Activated T-helper 9 cell treated with anti-CD3 and anti-CD28 coated beads, Interleukin-2, amount 50 U/mL, for 16 hours (primary cell): ENCODE data around the gene ZNF322.
A peak's percentile ranks its signal among the peaks of the same experiment; 100 is the strongest.

ENCODE experiments used
- DNase-seq: peaks from one replicate; pipeline ENCODE4 v3.0.0-alpha.2; 2020; ENCODE audit warnings: low read depth

ZNF322 gene

DNA sequence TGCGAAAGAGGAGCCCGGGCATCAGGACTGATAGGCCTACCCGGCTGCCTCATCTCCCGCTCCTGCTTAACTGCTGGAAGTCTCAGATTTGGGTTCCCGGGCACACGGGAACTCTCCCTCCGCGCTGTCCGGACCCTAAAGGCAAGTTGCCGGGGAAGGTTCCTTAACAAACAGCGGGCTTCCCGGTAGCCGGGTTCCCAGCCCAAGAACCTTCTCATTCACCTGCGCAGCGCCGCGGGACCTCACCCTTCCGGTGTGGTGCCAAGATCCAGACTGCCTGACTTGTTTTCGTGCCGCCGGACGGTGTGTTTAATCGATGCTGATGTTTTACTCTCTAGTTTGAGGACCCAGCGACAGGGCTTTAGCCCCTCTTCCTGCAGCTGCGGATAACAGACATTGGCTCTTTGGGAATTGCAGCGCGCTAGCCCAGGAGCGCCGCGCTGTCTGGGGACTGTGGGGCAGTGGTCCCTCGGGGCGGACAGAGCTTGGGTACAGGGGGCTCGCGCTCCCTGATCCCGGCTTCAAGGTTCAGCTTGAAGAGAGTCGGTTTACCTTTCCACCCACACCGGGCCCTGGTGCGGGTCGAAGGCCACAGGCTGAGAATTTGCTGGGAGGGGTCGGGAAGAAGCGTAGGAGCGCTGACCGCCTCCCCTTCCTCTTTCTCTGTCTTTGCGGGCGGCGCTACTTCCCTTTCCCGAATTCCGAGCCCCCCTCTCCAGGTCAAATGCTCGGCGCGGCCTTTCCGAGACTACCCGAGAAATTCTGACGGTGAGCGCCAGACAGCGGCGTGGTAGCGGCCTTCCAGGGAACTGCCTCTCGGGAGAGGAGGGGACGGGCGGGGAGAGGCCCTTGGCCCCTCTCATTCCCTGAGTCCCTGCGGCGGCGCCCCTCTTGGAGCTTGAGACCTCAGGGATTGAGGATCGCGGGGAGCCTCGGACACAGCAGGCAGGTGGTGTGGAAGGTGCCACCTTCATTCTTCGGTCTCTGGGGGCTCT lies 45.6 kb downstream of the ZNF322 start:
- DNase-seq, result no peak

DNA sequence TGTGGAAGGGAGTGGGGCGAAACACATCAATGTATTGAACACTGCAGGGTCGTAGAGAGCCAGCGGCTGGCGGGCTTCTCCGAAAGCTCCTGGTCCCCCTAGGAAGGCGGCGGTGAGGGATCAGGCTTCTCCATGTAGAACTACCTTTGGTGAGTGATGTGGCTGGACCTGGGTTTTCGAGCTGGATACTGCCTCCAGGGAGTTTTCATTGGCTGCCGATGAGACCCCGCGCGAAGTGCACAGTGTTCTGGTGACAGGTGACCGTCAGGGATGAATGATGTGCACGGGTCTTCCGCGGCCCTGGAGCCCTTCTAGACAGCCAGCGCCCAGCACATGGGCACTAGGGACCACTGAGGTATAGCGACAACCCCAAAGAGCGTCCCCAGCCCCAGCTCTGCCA lies 46.3 kb downstream of the ZNF322 start:
- no peak for DNase-seq

DNA sequence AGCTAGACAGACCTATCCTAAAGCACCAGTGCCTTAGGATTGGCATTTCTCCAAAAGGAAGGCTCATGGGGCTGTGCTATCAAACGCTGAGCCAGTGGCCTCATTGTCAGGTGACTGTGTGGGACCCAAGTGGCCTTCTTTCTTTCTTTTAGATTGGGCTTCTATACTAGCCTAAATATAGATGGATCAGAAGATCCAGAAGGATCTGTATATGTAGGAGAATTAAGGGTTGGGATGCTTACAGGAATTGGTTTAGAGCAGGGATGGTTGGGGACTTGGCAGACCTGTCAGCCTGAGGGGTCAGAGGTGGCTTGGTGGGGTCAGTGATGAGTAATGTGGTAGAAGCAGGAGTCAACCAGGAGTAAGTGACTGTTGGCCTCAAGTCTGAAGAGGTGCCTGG lies 47.9 kb downstream of the ZNF322 start:
- DNase-seq, result no peak

DNA sequence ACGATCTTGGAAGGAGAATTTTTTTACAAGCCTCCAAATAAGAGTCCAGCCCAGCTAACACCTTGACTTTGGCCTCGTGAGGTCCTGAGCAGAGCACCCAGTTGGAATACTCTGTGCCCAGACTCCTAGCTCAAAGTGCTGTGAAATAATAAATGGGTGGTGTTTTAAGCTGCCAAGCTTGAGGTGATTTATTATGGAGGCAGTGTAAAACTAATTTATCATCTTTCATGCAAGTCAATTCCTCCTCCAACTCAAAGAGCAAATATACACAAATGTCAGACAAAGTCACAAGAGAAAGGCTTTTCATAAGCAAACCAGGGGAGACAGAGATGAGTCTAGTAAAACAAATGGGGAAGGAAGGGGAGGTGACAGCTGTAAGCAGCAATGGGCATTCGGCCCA lies 50.1 kb downstream of the ZNF322 start:
- DNase-seq, result no peak

DNA sequence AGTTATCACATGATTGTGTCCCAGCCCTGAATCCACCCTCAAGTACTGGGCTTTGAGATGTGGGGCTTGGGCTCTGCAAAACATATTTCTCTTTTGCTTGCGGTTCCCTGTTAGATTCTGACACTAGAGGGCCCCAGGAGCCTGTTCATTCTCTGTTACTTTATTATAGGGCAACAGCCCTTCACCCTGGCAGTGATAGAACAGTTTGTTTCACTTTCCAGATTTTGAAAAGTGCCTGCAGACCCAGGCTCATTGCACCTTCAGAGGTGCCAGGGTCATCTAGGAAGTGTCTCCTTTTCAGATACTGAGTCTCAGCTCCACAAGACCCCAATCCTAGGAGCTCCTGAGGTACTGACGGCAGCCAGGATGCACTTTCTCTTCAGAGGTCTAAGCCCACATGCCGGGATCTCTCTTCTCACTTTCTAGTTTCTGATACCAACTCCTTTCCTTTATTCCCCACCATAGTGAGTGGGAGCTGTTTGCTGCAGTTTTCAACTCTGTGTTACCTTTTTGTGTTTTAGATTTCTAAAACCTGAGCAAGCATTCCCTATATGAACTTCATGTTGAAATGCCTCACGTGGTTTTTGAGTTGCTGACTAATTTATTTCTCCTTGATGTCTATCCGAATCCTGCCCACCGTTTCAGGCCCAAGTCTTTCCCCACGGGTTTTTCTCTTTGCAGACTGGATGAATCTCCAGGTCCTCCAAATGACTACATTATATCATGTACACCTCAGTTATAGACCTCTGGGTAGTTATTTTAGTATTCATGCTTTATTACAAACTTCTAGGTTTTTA lies 51.9 kb downstream of the ZNF322 start:
- DNase-seq, result peak; percentile 28

DNA sequence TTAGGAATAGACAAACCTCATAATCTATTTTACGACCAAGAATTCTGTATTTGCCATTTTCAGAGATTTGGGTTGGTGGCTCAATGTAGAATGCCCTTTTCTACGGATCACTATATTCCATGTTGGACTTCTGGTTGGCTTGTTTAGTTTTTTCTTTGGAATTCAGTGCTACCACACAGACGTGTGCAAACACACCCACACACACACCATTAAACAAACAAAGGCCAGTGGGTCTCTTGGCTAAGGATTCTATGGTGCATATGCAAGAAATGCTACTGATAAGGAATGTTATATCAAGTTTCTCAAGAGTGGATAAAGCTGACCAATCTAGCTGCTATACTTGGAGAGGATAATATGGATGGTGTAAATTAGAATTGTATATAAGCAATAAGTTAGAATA lies 54.7 kb downstream of the ZNF322 start:
- no peak for DNase-seq

DNA sequence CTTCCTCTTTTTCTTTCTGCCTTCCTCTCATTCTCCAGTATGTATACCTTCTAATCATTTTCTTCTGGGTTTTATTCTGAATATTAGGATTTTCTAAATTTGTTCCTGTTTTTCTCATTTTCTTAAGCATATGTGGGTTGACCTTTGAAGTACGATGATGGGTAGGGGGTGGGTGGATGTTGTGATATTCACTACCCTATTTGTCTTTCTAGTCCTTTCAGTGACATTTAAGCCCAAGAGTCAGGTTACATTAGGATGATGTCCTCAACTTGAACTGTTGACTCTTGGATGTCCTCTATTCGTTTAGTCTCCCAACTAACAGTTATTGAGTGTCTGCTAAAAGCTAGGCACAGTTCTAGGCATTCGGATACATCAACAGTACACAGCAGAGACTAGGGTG lies 55.5 kb downstream of the ZNF322 start:
- no peak for DNase-seq

DNA sequence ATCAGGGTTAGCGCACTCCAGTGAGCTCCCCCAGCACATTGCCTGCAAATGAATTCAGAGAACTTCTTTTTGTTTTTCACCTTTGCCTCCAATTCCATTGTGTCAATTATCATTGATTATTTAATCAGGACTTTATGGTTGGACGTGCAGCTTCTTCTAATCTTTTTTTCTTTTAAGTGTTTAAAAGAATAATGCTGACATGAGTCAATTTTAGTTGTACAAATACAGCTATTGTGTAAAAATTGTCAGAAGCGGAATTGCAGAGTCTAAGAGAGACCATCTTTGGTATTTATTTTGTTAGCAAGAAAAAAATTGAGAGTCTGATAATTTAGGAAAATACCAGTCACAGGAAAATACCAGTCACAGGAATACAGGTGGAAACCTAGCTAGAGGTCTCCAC lies 57.3 kb downstream of the ZNF322 start:
- no peak for DNase-seq

DNA sequence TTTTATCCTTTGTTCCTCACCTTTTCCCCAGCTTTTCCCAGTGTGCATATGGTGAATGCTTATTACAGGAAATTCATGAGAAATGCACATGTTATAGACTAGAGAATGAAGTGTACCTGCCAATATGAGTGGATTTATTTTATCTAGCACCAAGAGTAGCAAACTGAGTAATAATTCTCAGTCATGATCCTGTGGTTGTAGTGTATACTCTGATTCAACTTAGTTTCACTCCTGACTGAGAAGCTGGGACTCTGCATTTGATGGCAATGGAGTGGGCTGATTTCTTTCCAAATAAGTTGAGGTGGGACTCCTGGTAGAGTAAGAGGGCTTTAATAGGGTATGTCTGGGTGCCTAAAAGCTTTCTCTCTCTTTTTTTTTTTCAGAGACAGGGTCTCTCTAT lies 58.8 kb downstream of the ZNF322 start:
- no peak for DNase-seq

DNA sequence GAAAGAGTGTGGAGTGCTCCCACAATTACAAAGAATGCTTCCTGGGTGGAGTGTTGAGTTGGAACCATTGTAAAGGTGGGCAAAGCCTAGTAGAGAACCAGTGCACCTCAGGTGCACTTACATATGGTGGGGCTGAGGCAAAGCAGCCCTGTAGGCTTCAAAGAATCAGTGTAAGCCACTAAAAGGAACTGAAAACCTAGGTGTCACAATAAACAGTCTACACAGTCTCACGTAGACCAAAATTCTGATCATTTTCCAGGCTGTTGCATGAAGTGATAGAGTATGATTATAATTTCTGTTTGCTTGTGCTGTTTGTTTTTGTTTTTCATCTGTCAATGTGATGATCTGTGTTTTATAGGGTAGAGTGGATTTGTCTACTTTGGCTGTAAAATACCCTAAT lies 60.0 kb downstream of the ZNF322 start:
- no peak for DNase-seq

DNA sequence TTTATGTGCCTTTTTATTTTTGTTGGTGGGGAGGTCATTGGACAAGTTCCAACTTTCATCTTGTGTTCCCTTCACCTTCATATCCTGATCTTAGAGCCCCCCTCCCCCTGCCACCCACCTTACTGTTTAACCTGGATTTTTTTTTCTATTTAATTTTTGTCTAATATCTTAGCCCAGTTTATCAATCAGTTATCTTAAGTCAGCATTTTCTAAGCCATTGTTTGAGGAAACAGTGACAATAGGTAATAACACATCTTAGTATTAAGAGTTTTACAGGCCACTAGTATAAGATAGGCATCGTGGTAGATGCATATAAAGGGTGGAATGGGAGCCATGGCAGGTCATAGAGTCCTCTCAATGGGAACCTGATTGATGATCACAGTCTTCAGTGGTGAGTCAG lies 60.4 kb downstream of the ZNF322 start:
- no peak for DNase-seq

DNA sequence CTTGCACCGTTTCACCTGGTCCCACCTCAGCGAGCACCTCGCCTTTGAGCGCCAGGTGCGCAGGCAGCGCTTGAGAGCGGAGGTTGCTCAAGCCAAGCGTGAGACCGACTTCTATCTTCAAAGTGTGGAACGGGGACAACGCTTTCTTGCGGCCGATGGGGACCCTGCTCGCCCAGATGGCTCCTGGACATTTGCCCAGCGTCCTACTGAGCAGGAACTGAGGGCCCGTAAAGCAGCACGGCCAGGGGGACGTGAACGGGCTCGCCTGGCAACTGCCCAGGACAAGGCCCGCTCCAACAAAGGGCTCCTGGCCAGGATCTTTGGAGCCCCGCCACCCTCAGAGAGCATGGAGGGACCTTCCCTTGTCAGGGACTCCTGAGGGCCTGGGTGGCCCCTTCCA lies 61.3 kb downstream of the ZNF322 start:
- DNase-seq, result no peak

DNA sequence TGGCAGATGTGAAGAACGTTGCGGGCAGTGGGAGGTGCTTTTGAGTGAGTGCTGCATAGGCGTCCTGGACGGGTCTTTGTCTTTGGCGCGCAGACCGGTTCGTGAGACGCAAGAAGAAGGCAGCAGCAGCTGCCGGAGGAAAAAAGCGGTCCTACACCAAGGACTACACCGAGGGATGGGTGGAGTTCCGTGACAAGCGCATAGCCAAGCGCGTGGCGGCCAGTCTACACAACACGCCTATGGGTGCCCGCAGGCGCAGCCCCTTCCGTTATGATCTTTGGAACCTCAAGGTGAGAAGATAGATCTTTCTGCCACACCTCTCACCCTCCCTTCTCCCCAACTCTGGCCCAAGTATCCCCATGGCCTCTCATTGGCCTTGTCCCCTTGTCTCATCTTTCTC lies 61.7 kb downstream of the ZNF322 start:
- DNase-seq, result no peak

DNA sequence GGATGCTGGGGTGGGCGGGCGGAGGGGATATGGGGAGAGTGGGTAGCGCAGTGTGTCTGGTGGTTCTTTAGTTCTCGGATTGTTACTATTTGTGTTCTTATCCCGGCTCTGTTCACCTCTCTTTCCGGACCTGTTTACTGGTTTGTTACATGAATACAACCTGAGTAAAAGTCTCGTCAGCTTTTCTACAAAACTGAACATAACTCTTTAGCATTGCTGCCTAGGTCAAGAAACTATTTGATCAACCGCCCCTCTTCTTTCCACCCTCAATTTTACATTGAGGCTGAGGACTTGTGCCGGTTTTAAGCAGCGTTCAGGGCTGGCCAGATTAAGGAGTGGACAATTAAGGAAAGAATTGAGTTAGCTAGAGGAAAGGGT lies 62.2 kb downstream of the ZNF322 start:
- DNase-seq, result no peak

DNA sequence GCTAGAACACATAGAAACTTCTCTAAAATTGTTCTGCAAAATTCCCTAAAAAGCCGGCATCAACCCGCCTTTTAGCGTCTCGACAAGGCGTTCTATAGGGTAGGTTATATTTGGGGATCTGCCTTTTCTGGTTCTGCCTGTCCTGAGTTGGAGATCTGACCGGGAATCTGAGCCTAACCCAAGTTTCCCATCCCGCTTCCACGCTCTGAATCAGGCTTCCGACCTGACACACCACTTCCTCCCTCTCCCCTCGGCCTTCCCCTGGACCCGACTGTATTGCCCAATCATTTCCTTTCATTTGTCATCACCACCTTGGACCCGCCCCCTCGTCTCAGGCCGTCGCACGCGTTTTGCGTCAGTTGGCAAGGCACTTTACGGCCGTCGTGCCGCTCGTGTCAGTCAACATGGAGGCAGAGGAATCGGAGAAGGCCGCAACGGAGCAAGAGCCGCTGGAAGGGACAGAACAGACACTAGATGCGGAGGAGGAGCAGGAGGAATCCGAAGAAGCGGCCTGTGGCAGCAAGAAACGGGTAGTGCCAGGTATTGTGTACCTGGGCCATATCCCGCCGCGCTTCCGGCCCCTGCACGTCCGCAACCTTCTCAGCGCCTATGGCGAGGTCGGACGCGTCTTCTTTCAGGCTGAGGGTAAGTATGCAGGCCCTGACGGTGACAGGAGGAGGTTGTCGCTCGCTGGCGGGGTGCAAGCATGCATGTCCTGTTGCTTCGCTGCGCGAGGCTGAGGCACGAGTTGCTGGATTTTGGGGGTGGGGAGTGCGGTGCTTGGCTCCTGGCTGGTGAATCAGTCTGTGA lies 62.8 kb downstream of the ZNF322 start, which contains the start of gene ABT1:
TSS of gene ABT1 (plus strand) at position 375 of the 810 bp plus-strand sequence. CDS start at position 405, 30 bp downstream.
- DNase-seq, result peak; percentile 95

DNA sequence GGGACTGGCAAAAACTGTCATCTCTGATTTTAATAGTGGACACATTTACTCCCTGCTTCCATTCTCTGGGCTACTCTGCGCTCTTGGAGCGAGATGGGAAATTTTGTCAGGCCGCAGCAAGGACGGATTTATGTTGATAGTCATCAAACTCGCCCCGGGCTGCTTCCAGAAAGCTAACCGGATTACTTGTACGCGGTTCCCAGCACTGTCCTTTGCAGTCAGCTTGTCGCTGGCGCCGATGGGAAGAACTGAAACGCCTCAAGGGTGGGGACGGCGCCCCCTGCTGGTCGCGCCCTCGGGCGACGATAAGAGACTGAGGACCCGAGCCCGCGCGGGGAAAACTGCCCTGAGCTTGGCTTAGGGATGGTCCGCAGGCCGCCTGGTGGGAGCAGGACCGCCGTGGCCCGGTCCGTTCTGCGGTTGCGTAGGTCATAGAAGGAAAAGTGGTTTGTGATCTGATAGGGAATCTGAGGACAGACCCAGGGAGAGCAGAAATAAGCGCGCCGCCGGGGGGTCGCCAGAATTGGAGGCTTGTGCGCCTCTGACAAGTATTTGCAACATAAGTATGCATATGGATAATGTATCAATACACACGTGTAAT lies 63.8 kb downstream of the ZNF322 start:
- DNase-seq, result peak; percentile 84

DNA sequence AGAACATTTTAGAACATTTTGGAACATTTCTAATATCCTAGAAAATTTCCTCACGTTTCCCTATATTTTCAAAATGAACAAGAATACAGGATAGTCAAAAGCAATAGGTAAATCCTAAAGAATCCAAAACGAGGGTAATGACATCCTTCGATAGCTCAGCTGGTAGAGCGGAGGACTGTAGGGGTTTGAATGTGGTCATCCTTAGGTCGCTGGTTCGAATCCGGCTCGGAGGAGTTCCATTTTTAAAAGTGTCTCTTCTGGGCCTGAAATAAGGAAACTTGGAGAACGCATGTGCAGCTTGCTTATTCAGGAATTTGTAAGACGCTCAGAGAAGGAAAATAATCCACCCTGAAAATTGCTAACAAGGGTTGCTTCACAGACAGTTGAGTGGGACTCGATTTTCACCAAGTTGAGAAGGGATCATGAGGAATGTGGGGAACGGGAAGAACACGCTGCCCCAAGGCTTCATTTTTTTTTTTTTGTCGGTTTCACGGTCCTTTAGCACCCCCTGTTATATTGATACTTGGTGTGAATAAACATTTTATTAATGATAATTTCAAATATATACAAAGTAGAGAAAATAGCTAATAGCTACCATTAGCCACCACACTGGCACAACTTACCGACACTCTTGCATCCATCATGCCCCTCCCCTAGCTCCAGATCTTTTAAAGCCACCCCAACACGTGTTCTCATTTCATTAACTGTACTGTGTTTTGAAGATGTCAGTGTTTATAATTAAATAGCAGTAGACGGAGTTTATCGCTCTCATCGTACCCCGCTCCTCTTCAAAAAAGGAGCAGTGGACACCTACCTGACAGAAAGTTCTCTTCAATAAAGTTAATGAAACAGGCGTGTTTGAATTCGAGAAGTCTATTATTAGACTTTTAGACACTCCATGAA lies 64.6 kb downstream of the ZNF322 start:
- DNase-seq, result no peak

DNA sequence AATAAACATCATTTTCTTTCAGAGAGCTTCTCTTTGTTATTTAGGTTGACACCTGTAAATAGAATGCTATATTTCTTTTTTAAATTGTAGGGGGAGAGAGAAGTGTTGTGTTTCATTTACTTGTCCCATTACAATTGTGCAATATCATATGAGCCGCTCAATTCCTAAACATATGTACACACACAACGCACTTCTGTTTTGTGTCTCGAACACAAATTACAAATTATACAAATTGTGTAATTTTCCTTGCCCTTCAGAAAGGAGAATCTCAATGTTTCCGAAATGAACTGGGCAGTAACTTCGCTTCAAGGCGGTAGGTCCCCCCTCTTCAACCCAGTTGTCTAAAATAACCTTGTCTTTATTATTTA lies 65.4 kb downstream of the ZNF322 start:
- no peak for DNase-seq

DNA sequence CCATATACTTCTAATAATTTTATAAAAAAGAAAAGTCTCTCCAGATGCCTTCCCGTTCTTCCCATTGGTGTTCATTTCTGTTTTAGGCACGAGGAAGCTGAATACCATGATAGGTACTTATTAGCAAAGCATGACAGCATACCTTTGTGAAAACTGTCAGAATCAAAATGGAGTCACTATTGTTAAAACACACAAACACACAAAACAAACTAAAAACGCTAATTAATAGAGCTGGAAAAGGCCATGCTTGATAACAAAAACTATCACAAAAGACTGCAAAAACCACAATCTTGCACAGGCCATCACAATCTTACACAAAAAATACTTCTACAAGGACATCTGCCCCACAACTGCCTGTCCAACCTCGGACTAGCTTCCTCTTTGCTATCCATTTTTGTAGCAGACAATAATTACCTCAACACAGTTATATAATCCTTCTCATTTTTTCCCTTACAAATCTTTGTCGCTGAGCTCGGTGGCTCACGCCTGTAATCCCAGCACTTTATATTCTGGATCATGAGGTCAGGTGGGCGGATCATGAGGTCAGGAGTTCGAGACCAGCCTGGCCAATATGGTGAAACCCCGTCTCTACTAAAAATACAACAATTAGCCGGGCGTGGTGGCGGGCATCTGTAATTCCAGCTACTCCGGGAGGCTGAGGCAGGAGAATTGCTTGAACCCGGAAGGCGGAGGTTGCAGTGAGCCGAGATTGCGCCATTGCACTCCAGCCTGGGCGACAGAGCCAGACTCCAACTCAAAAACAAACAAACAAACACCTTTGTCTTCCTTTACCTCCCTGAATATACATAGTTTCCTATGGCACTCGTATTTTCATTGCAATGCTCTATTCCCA lies 66.0 kb downstream of the ZNF322 start:
- no peak for DNase-seq

DNA sequence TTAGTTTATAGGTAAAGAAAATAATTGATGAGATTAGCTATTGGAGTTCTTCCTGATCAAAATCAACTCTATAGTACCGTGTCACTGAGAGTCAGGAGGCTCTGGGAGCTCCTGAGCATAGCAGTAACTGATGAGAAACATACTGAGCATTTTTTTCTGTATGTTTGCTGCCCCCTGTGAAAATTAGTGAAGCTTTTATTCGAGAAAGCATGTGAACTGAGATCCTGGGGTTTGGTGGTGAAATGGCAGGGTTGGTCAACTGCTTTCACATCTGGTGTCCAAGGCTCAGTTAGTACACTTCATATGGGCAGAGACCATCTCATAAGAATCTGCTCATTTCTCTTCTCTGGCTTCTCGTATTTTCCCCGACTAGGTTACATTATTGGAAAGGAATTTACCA lies 66.9 kb downstream of the ZNF322 start:
- DNase-seq, result no peak
